Fibroblast of pulmonary artery (primary cell): Measurements from ENCODE around the gene HCAR2.
"Not testable (repeated sequence)": the region's sequence is repeated elsewhere in the genome, so short reads cannot be mapped to it uniquely, and the experiment has no call there.

Experiments
- DNase-seq: peaks from one replicate; pipeline ENCODE4 v3.0.0-alpha.2; 2010; ENCODE audit warnings: low read depth
- H3K4me3 ChIP-seq: replicated peaks from 2 replicates; pipeline ENCODE4 v1.5.1; 2011; ENCODE audit warnings: low read depth, mild to moderate bottlenecking, control low read depth, low read length, moderate library complexity
- TF ChIP-seq, protein P1 (sequence below): IDR thresholded peaks from 2 replicates; pipeline ENCODE4 v1.5.1; 2011; ENCODE audit warnings: mild to moderate bottlenecking, control low read depth, low read length, inconsistent platforms; ENCODE audit errors: missing control alignments

Gene HCAR2

DNA sequence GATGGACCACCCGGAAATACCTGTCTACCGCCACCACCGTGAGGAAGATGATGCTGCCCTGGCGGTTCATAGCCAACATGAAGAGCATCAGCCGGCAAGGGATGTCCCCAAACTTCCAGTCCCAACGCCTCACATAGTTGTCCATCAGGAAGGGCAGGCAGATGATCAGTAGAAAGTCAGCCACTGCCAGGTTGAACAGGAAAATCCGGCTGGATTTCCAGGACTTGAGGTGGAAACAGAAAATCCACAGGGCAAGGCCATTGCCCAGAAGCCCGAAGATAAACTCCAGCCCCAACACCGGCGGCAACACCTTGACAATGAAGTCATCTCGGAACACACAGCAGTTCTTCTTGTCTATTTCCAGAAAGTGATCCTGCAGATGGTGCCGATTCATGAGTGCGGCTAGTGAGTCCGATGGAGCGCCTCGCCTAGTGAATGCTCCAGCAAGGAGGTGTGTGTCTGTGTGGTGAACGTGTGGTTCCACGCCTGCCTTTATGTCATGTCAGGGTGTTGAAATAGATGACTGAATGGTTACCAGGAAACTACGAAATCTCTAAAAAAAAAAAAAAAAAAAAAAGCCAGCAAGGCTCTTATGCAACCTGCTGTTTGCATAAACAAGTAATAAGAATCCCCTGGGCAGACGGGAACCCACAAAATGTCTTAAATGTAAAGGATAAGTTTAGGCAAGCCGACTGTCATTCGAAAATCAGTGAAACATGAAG is at the start of gene HCAR2:
Gene HCAR2, minus strand, starts transcription at position 468 of the 722 bp plus-strand sequence. Its CDS starts 74 bp downstream, at position 394.
- peak; percentile 20 for DNase-seq
- H3K4me3 ChIP-seq: not testable (repeated sequence)

DNA sequence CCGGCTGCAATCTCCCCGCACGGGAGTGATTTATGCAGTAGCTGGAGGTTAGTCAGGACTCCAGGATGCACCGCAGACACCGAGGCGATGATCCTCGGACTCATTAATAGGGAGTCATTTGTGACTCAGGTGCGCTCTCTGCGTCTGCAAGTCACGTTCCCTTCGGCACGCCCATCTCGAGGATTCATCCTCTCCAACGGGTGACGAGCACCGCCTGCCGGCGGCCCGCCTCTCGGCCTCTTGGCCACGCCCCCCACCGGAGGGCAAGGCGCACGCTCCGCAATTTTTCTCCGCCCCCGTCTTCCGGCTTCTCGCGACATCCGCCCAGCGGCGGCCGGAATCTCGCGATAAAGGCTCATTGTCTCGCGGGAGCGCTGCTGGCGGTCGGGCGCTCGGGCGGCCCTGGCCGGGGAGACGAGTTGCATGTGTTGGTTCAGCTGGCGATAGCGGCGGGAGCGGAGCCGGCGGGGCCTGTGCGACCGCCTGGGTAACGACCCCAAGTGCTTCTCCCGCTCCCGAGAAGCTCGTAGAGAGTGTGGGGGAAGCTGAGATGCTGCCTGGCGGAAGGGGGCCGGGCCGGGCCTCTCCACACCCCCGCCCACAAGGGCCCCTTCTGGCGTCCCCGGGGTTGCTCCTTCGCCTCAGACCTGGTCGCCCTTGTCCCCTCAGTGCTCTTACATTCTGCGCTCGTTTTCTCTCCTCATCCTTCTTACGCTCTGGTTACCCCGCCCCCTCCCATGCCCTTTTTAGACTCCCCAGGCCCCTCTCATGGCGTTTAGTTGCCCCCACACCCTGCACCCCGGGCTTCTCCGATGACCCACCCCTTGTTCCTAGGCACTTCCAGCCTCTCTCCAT is 49.5 kb upstream of the HCAR2 start, which contains the start of gene DENR:
Gene DENR, plus strand, starts transcription at position 361 of the 855 bp plus-strand sequence. CDS start 878 bp downstream, outside the sequence.
- peak; percentile 96 for DNase-seq
- peak within 1 kb of the TSS; percentile 97 for H3K4me3 ChIP-seq
- TF ChIP-seq, protein P1, sequence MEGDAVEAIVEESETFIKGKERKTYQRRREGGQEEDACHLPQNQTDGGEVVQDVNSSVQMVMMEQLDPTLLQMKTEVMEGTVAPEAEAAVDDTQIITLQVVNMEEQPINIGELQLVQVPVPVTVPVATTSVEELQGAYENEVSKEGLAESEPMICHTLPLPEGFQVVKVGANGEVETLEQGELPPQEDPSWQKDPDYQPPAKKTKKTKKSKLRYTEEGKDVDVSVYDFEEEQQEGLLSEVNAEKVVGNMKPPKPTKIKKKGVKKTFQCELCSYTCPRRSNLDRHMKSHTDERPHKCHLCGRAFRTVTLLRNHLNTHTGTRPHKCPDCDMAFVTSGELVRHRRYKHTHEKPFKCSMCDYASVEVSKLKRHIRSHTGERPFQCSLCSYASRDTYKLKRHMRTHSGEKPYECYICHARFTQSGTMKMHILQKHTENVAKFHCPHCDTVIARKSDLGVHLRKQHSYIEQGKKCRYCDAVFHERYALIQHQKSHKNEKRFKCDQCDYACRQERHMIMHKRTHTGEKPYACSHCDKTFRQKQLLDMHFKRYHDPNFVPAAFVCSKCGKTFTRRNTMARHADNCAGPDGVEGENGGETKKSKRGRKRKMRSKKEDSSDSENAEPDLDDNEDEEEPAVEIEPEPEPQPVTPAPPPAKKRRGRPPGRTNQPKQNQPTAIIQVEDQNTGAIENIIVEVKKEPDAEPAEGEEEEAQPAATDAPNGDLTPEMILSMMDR: peak; percentile 70

GRCh38 chr12:122750781-122751515 is 47.8 kb upstream of the HCAR2 start:
- DNase-seq, H3K4me3 ChIP-seq: not testable (repeated sequence)

DNA sequence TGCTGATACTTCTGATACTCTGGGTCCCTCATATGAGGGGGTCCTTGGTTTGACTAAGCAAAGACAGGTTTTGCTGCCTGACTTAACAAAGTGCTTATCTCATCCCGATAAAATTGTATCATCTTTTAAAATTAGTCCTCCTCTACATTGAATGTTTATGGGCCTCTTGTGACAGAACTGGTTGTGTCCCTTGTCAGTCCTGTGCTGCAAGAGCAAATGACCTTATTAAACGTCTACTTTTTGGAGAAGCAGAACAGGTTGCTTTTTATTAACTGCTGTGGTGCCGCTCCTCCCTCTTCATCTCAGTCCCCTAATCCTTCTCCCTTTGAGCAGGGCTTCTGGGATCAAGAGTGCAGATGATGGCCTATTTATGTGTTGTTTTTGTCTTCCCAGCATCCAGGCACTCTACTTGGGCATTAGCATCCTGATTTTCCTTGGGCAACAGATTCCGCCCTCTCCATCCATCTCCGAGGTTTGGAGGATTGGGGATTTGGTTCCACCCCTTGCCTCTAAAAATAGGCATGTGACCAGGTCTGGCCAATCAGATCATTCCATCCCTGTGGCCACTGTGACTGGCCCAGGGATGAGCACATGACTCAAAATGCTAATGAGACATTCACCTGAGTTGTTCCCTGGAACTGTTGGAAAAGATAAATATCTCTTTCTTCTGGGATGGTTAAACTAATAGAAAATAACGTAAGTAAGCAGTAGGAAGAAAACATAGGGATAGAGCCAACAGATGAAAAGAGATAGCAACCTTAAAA is 46.6 kb upstream of the HCAR2 start:
- no peak overlapping the region for H3K4me3 ChIP-seq
- TF ChIP-seq, protein P1: no peak
- DNase-seq: no peak

DNA sequence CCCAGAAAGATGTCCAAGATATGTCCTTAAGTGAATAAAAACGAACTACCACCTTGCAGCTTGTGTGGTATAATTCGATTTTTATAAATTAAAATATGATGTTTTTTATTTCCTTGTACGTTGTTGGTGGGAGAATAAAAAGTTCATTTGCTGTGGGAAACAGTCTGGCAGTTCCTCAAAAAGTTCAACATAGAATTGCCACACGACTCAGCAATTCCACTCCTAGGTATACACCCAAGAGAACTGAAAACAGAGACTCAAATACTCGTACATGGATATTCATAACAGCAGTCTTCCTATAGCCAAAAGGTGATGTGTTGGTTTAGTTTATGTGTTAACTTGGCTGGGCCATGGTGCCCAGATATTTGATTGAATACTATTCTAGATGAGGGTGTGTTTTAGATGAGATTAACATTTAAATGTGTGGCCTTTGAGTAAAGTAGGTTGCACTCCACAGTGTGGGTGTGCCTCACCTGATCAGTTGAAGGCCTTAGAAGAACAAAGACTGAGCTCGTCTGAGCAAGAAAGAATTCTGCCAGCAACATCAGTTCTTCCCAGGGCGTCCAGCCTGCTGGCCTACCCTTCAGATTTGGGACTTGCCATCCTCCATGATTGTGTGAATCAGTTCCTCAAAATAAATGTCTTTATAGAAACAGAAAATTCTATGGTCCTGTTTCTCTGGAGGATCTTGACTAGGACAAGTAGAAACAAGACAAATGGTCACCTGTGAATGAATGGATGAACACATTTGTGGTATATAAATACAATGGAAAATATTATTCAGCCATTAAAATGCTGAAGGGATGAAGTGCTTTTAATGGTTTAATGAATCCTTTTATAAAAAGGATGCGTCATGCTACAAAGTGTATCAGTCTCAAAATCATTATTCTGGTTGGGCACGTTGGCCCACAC is 44.3 kb upstream of the HCAR2 start:
- H3K4me3 ChIP-seq: no peak overlapping the region
- TF ChIP-seq, protein P1: no peak
- no peak for DNase-seq

DNA sequence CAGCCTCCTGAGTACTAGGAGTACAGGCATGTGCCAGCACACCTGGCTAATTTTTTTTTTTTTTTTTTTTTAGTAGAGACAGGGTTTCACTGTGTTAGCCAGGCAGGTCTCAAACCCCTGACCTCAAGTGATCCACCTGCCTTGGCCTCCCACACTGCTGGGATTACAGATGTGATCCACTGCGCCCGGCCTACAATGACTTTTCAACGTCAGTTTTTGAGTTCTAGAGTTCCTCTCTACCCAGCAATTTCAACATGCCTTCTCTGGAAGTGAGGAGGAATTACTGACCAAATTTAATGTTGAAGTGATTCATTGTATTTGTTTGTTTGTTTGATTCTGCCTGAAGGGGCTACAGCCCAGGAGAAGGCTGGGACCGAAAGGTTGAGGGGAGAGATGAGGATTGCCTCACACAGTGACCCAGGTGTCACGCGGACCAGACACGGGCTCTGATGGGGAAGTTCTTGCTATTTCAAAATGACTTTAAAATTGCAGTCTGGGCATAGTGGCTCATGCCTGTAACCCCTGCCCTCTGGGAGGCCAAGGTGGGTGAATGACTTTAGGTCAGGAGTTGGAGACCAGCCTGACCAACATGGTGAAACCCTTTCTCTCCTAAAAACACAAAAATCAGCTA is 40.9 kb upstream of the HCAR2 start:
- H3K4me3 ChIP-seq: no peak overlapping the region

More for the DNA sequence above, 40.9 kb upstream of the HCAR2 start:
- no peak for DNase-seq
- TF ChIP-seq, protein P1: no peak
